ENCODE measurements around the gene BEX2. TPM values are rescaled to one million over a fixed set of nuclear protein-coding genes. Genes with fewer than 3 reads are reported as not detected.
"Not testable (repeated sequence)": the region's sequence is repeated elsewhere in the genome, so short reads cannot be mapped to it uniquely, and the experiment has no call there.

BEX2 gene
- polyA plus RNA-seq = 55.9 TPM
- long read RNA-seq, donor 1, transcript BEX2-202 (3 exons, 899 nt) = major isoform, 15 of 205 reads
- long read RNA-seq, donor 1, partial matches to known transcripts = 187 of 205 reads
- long read RNA-seq, donor 1, other reads (novel, unspliced or antisense) = 0 of 205 reads
- long read RNA-seq, donor 2, transcript BEX2-202 (3 exons, 899 nt) = major isoform, 33 of 476 reads
- long read RNA-seq, donor 2, partial matches to known transcripts = 422 of 476 reads
- long read RNA-seq, donor 2, other reads (novel, unspliced or antisense) = 19 of 476 reads
- long read RNA-seq, donor 3, transcript BEX2-202 (3 exons, 899 nt) = major isoform, 59 of 521 reads
- long read RNA-seq, donor 3, partial matches to known transcripts = 445 of 521 reads
- long read RNA-seq, donor 3, other reads (novel, unspliced or antisense) = 13 of 521 reads
- long read RNA-seq, donor 4, partial matches to known transcripts = 58 of 69 reads
- long read RNA-seq, donor 4, other reads (novel, unspliced or antisense) = 6 of 69 reads
- long read RNA-seq, donor 5, transcript BEX2-202 (3 exons, 899 nt) = major isoform, 19 of 30 reads
- long read RNA-seq, donor 5, partial matches to known transcripts = 11 of 30 reads
- long read RNA-seq, donor 5, other reads (novel, unspliced or antisense) = 0 of 30 reads
- long read RNA-seq, donor 6, transcript BEX2-202 (3 exons, 899 nt) = major isoform, 17 of 316 reads
- long read RNA-seq, donor 6, partial matches to known transcripts = 278 of 316 reads
- long read RNA-seq, donor 6, other reads (novel, unspliced or antisense) = 19 of 316 reads
- long read RNA-seq, donor 7, transcript BEX2-202 (3 exons, 899 nt) = major isoform, 18 of 261 reads
- long read RNA-seq, donor 7, partial matches to known transcripts = 237 of 261 reads
- long read RNA-seq, donor 7, other reads (novel, unspliced or antisense) = 5 of 261 reads
- long read RNA-seq, donor 8, transcript BEX2-202 (3 exons, 899 nt) = major isoform, 41 of 684 reads
- long read RNA-seq, donor 8, partial matches to known transcripts = 622 of 684 reads
- long read RNA-seq, donor 8, other reads (novel, unspliced or antisense) = 21 of 684 reads
- long read RNA-seq, donor 9, transcript BEX2-202 (3 exons, 899 nt) = major isoform, 44 of 687 reads
- long read RNA-seq, donor 9, partial matches to known transcripts = 634 of 687 reads
- long read RNA-seq, donor 9, other reads (novel, unspliced or antisense) = 5 of 687 reads
- long read RNA-seq, donor 10, transcript BEX2-202 (3 exons, 899 nt) = major isoform, 19 of 67 reads
- long read RNA-seq, donor 10, partial matches to known transcripts = 34 of 67 reads
- long read RNA-seq, donor 10, other reads (novel, unspliced or antisense) = 11 of 67 reads
- long read RNA-seq, donor 11, transcript BEX2-202 (3 exons, 899 nt) = major isoform, 21 of 519 reads
- long read RNA-seq, donor 11, partial matches to known transcripts = 470 of 519 reads
- long read RNA-seq, donor 11, other reads (novel, unspliced or antisense) = 24 of 519 reads

GRCh38 chrX:103310555-103311398 lies at the start of gene BEX2:
TSS of gene BEX2 (minus strand) at chrX:103310990. CDS start at chrX:103309976, 1,014 bp downstream.
- Histone ChIP-seq H3K4me1 (ENCODE audit: control insufficient read depth, insufficient read depth, low read length) (no peaks in the 10 kb centered on the region), H3K36me3 (ENCODE audit: control insufficient read depth, insufficient read depth, low read length) (no peaks in the 10 kb centered on the region), H3K27ac (ENCODE audit: low read length) (peak within 1 kb of the TSS; percentile 46), H3K27me3 (ENCODE audit: control insufficient read depth, insufficient read depth, low read length) (no peaks in the 10 kb centered on the region), H3K9me3 (ENCODE audit: control insufficient read depth, low read depth, low read length) (no peaks in the 10 kb centered on the region), H3K4me3 (ENCODE audit: low read length) (peak within 1 kb of the TSS; percentile 64)
- DNase-seq = peak; percentile 74 to 85
- WGBS (ENCODE audit: insufficient coverage, low lambda C conversion rate) = no CpG with 5 or more reads among the region's 52 CpGs

GRCh38 chrX:103360092-103360491 lies 49.3 kb upstream of the BEX2 start:
- Histone ChIP-seq H3K9me3 (ENCODE audit: control insufficient read depth, low read depth, low read length) (no peaks in the 10 kb centered on the region), H3K27me3 (ENCODE audit: control insufficient read depth, insufficient read depth, low read length) (no peaks in the 10 kb centered on the region), H3K4me1 (ENCODE audit: control insufficient read depth, insufficient read depth, low read length) (no peaks in the 10 kb centered on the region), H3K27ac (ENCODE audit: low read length) (no peak overlapping the region), H3K36me3 (ENCODE audit: control insufficient read depth, insufficient read depth, low read length) (no peaks in the 10 kb centered on the region), H3K4me3 (ENCODE audit: low read length) (no peak overlapping the region)
- no peak for DNase-seq
- no CpG with 5 or more reads among the region's 2 CpGs for WGBS (ENCODE audit: insufficient coverage, low lambda C conversion rate)

- H3K36me3 ChIP-seq (ENCODE audit: control insufficient read depth, insufficient read depth, low read length); H3K27me3 ChIP-seq (ENCODE audit: control insufficient read depth, insufficient read depth, low read length); H3K9me3 ChIP-seq (ENCODE audit: control insufficient read depth, low read depth, low read length); H3K27ac ChIP-seq (ENCODE audit: low read length); H3K4me1 ChIP-seq (ENCODE audit: control insufficient read depth, insufficient read depth, low read length); H3K4me3 ChIP-seq (ENCODE audit: low read length); DNase-seq: not testable (repeated sequence)
- no CpG with 5 or more reads among the region's 3 CpGs for WGBS (ENCODE audit: insufficient coverage, low lambda C conversion rate)
Measured at GRCh38 chrX:103359605-103360004, 48.8 kb upstream of the BEX2 start.

GRCh38 chrX:103357871-103358270 lies 47.1 kb upstream of the BEX2 start:
- H3K4me3 ChIP-seq (ENCODE audit: low read length) = peak overlapping the region; percentile 90
- H3K36me3 ChIP-seq (ENCODE audit: control insufficient read depth, insufficient read depth, low read length) = no peaks in the 10 kb centered on the region
- no peak overlapping the region for H3K27ac ChIP-seq (ENCODE audit: low read length)
- H3K27me3 ChIP-seq (ENCODE audit: control insufficient read depth, insufficient read depth, low read length) = no peaks in the 10 kb centered on the region
- DNase-seq = no peak
- no peaks in the 10 kb centered on the region for H3K9me3 ChIP-seq (ENCODE audit: control insufficient read depth, low read depth, low read length)
- H3K4me1 ChIP-seq (ENCODE audit: control insufficient read depth, insufficient read depth, low read length) = no peaks in the 10 kb centered on the region
- no CpG with 5 or more reads among the region's 2 CpGs for WGBS (ENCODE audit: insufficient coverage, low lambda C conversion rate)

- Histone ChIP-seq H3K4me1 (ENCODE audit: control insufficient read depth, insufficient read depth, low read length) (no peaks in the 10 kb centered on the region), H3K9me3 (ENCODE audit: control insufficient read depth, low read depth, low read length) (no peaks in the 10 kb centered on the region), H3K27me3 (ENCODE audit: control insufficient read depth, insufficient read depth, low read length) (no peaks in the 10 kb centered on the region), H3K36me3 (ENCODE audit: control insufficient read depth, insufficient read depth, low read length) (no peaks in the 10 kb centered on the region), H3K4me3 (ENCODE audit: low read length) (peak overlapping the region; percentile 90), H3K27ac (ENCODE audit: low read length) (peak overlapping the region; percentile 94)
- DNase-seq = peak in 1 of 2 donors; percentile 48
- WGBS (ENCODE audit: insufficient coverage, low lambda C conversion rate) = no CpG with 5 or more reads among the region's 13 CpGs
Measured at GRCh38 chrX:103356858-103357257, 46.1 kb upstream of the BEX2 start.

GRCh38 chrX:103356130-103356798 lies 45.5 kb upstream of the BEX2 start, which contains the start of gene TCEAL9:
TSS of gene TCEAL9 (plus strand) at chrX:103356506. CDS start at chrX:103357685, 1,179 bp downstream.
- no CpG with 5 or more reads among the region's 18 CpGs for WGBS (ENCODE audit: insufficient coverage, low lambda C conversion rate)
- peak within 1 kb of the TSS; percentile 94 for H3K27ac ChIP-seq (ENCODE audit: low read length)
- H3K36me3 ChIP-seq (ENCODE audit: control insufficient read depth, insufficient read depth, low read length) = no peaks in the 10 kb centered on the region
- no peaks in the 10 kb centered on the region for H3K4me1 ChIP-seq (ENCODE audit: control insufficient read depth, insufficient read depth, low read length)
- H3K27me3 ChIP-seq (ENCODE audit: control insufficient read depth, insufficient read depth, low read length) = no peaks in the 10 kb centered on the region
- peak within 1 kb of the TSS; percentile 90 for H3K4me3 ChIP-seq (ENCODE audit: low read length)
- DNase-seq = peak; percentile 71 to 79
- no peaks in the 10 kb centered on the region for H3K9me3 ChIP-seq (ENCODE audit: control insufficient read depth, low read depth, low read length)

- H3K36me3 ChIP-seq (ENCODE audit: control insufficient read depth, insufficient read depth, low read length) = no peaks in the 10 kb centered on the region
- H3K27me3 ChIP-seq (ENCODE audit: control insufficient read depth, insufficient read depth, low read length) = no peaks in the 10 kb centered on the region
- H3K9me3 ChIP-seq (ENCODE audit: control insufficient read depth, low read depth, low read length) = no peaks in the 10 kb centered on the region
- no peak for DNase-seq
- no peak overlapping the region for H3K27ac ChIP-seq (ENCODE audit: low read length)
- 83% methylated on average over 1 of the region's 29 CpGs for WGBS (ENCODE audit: insufficient coverage, low lambda C conversion rate)
- H3K4me1 ChIP-seq (ENCODE audit: control insufficient read depth, insufficient read depth, low read length) = no peaks in the 10 kb centered on the region
- H3K4me3 ChIP-seq (ENCODE audit: low read length) = no peak overlapping the region
Measured at GRCh38 chrX:103347682-103348397, 37.0 kb upstream of the BEX2 start.

- no peaks in the 10 kb centered on the region for H3K4me1 ChIP-seq (ENCODE audit: control insufficient read depth, insufficient read depth, low read length)
- WGBS (ENCODE audit: insufficient coverage, low lambda C conversion rate) = no CpG with 5 or more reads among the region's 2 CpGs
- no peaks in the 10 kb centered on the region for H3K36me3 ChIP-seq (ENCODE audit: control insufficient read depth, insufficient read depth, low read length)
- no peaks in the 10 kb centered on the region for H3K27me3 ChIP-seq (ENCODE audit: control insufficient read depth, insufficient read depth, low read length)
- H3K9me3 ChIP-seq (ENCODE audit: control insufficient read depth, low read depth, low read length) = no peaks in the 10 kb centered on the region
- no peak overlapping the region for H3K4me3 ChIP-seq (ENCODE audit: low read length)
- no peak for DNase-seq
- no peak overlapping the region for H3K27ac ChIP-seq (ENCODE audit: low read length)
Measured at GRCh38 chrX:103344606-103345005, 33.8 kb upstream of the BEX2 start.

Data from large intestine (tissue), 12 donors.